H1 (cell line): ENCODE results near the gene ARID1B. TPM values are rescaled to one million over a fixed set of nuclear protein-coding genes. Genes with fewer than 3 reads are reported as not detected.

Source experiments
- CTCF ChIA-PET: fragments of 300-600 bp; sonication (Branson Sonifier 250); formaldehyde crosslinking; loops from one replicate; lab custom pipeline; 2021; ENCODE audit not compliant: partially characterized antibody; lab: Charles Lee
- POLR2A ChIA-PET: fragments of 300-600 bp; sonication (Branson Sonifier 250); formaldehyde crosslinking; loops from one replicate; lab custom pipeline; 2021; ENCODE audit warnings: inconsistent platforms; ENCODE audit not compliant: partially characterized antibody; lab: Charles Lee
- DNase-seq, 2 experiments: peaks; one replicate each; pipeline versions ENCODE4 v3.0.0 to v3.0.0-alpha.2; 2010 to 2022; ENCODE audit warnings: low spot score in 2 of 2, low read depth in 1 of 2, mixed read lengths in 1 of 2
- FAIRE-seq: peaks from 2 replicates; lab custom pipeline; 2011; peaks lifted over from hg19 to GRCh38; lab: Jason Lieb, UNC
- H2AFZ ChIP-seq: 2 replicates; pipeline ENCODE4 v1.8.1; 2012; ENCODE audit warnings: low read length, inconsistent platforms
- H2AK5ac ChIP-seq: 2 replicates; pipeline ENCODE4 v1.6.1; 2013; ENCODE audit warnings: low read depth, low read length
- H2BK120ac ChIP-seq: replicated peaks from 2 replicates; pipeline ENCODE3; 2013; ENCODE audit warnings: low read depth, low read length, inconsistent platforms
- H2BK12ac ChIP-seq: 2 replicates; pipeline ENCODE4 v1.6.1; 2013; ENCODE audit warnings: low read depth, low read length
- H2BK15ac ChIP-seq: 2 replicates; pipeline ENCODE4 v1.6.1; 2013; ENCODE audit warnings: low read length
- H2BK20ac ChIP-seq: 2 replicates; pipeline ENCODE4 v1.6.1; 2013; ENCODE audit warnings: low read length
- H2BK5ac ChIP-seq: 2 replicates; pipeline ENCODE4 v1.6.1; 2013; ENCODE audit warnings: low read depth, low read length
- H3K14ac ChIP-seq: 2 replicates; pipeline ENCODE4 v1.6.1; 2013; ENCODE audit warnings: inconsistent platforms; ENCODE audit not compliant: insufficient read length
- H3K18ac ChIP-seq: 2 replicates; pipeline ENCODE4 v1.6.1; 2013; ENCODE audit warnings: low read length; ENCODE audit errors: extremely low read depth
- H3K23ac ChIP-seq: 2 replicates; pipeline ENCODE4 v1.6.1; 2013; ENCODE audit warnings: inconsistent platforms; ENCODE audit not compliant: insufficient read length
- H3K23me2 ChIP-seq: 2 replicates; pipeline ENCODE4 v1.6.1; 2013; ENCODE audit warnings: low read depth, low read length
- H3K27ac ChIP-seq: 2 replicates; pipeline ENCODE4 v1.6.1; 2011; ENCODE audit warnings: low read depth, low read length, inconsistent platforms
- H3K27me3 ChIP-seq, 4 experiments: replicated peaks in 1 of 4; 1 replicate in 1 of 4; 2 replicates in 3 of 4; pipeline versions ENCODE4 v1.6.1 to v1.8.1; 2011 to 2013; ENCODE audit warnings: low read length in 3 of 4, mild to moderate bottlenecking in 3 of 4, inconsistent platforms in 2 of 4, mixed read lengths in 2 of 4, moderate library complexity in 1 of 4; ENCODE audit not compliant: control insufficient read depth in 3 of 4, insufficient read depth in 3 of 4; ENCODE audit errors: extremely low read depth in 1 of 4
- H3K36me3 ChIP-seq, 4 experiments: 2 replicates each; pipeline versions ENCODE4 v1.6.1 to v1.8.1; 2011 to 2013; ENCODE audit warnings: mild to moderate bottlenecking in 4 of 4, low read length in 3 of 4, moderate library complexity in 2 of 4, control low read depth in 1 of 4, inconsistent platforms in 1 of 4; ENCODE audit not compliant: insufficient read depth in 4 of 4, control insufficient read depth in 2 of 4
- H3K4ac ChIP-seq: replicated peaks from 2 replicates; pipeline ENCODE3; 2013; ENCODE audit warnings: low read length, low read depth, mixed read lengths, inconsistent platforms; ENCODE audit not compliant: insufficient read length
- H3K4me1 ChIP-seq, 4 experiments: replicated peaks in 1 of 4; 1 replicate in 1 of 4; 2 replicates in 3 of 4; pipeline versions ENCODE4 v1.6.1 to v1.8.1; 2011 to 2013; ENCODE audit warnings: low read length in 3 of 4, inconsistent platforms in 2 of 4, mixed read lengths in 1 of 4; ENCODE audit not compliant: insufficient read depth in 4 of 4, control insufficient read depth in 3 of 4
- H3K4me2 ChIP-seq, 2 experiments: 2 replicates each; pipeline versions ENCODE4 v1.6.1 to v1.8.1; 2011 to 2013; ENCODE audit warnings: low read depth in 2 of 2, low read length in 2 of 2, control low read depth in 1 of 2, inconsistent platforms in 1 of 2, mild to moderate bottlenecking in 1 of 2; ENCODE audit not compliant: insufficient read depth in 1 of 2
- H3K4me3 ChIP-seq, 4 experiments: fragments of 200-600, 300-600 bp in 1 of 4; sonication (generic), shearing (Covaris generic), sonication (Bioruptor Twin) in 1 of 4; 2 replicates each; pipeline versions ENCODE4 v1.5.1 to v1.8.1; 2011 to 2016; ENCODE audit warnings: low read length in 4 of 4, low read depth in 3 of 4, control low read depth in 2 of 4, inconsistent platforms in 2 of 4, mild to moderate bottlenecking in 2 of 4, mixed read lengths in 1 of 4, moderate library complexity in 1 of 4; ENCODE audit not compliant: insufficient read depth in 2 of 4; ENCODE audit errors: extremely low read depth in 1 of 4
- H3K56ac ChIP-seq: replicated peaks from 2 replicates; pipeline ENCODE3; 2013; ENCODE audit warnings: low read depth, mild to moderate bottlenecking, mixed read lengths, low read length, inconsistent platforms; ENCODE audit not compliant: insufficient read length
- H3K79me1 ChIP-seq: 2 replicates; pipeline ENCODE4 v1.6.1; 2013; ENCODE audit warnings: low read depth, low read length, control low read depth
- H3K79me2 ChIP-seq, 2 experiments: 2 replicates each; pipeline versions ENCODE4 v1.6.1 to v1.8.1; 2012 to 2013; ENCODE audit warnings: low read length in 2 of 2, mild to moderate bottlenecking in 2 of 2, inconsistent platforms in 1 of 2; ENCODE audit not compliant: insufficient read depth in 2 of 2, control insufficient read depth in 1 of 2
- H3K9ac ChIP-seq, 4 experiments: replicated peaks in 1 of 4; 1 replicate in 1 of 4; 2 replicates in 3 of 4; pipeline versions ENCODE4 v1.6.1 to v1.8.1; 2011 to 2013; ENCODE audit warnings: low read depth in 3 of 4, low read length in 3 of 4, control low read depth in 2 of 4, mild to moderate bottlenecking in 2 of 4, moderate library complexity in 2 of 4, inconsistent platforms in 1 of 4; ENCODE audit errors: extremely low read depth in 1 of 4
- H3K9me3 ChIP-seq, 2 experiments: 2 replicates each; pipeline versions ENCODE4 v1.6.1 to v1.8.1; 2012 to 2013; ENCODE audit warnings: mild to moderate bottlenecking in 2 of 2, moderate library complexity in 2 of 2, control low read depth in 1 of 2, inconsistent platforms in 1 of 2, low read depth in 1 of 2, low read length in 1 of 2, mixed read lengths in 1 of 2; ENCODE audit not compliant: insufficient read depth in 2 of 2
- H4K20me1 ChIP-seq, 2 experiments: replicated peaks in 1 of 2; 2 replicates each; pipeline versions ENCODE3 to v1.8.1; 2011 to 2013; ENCODE audit warnings: inconsistent platforms in 2 of 2, low read length in 2 of 2, mild to moderate bottlenecking in 1 of 2; ENCODE audit not compliant: insufficient read depth in 2 of 2, control insufficient read depth in 1 of 2
- H4K5ac ChIP-seq: 2 replicates; pipeline ENCODE4 v1.6.1; 2013; ENCODE audit warnings: low read length, low read depth, mixed read lengths, inconsistent platforms; ENCODE audit not compliant: insufficient read length
- H4K8ac ChIP-seq: 2 replicates; pipeline ENCODE4 v1.8.0; 2013; ENCODE audit warnings: mild to moderate bottlenecking, moderate library complexity, low read length, inconsistent platforms; ENCODE audit not compliant: insufficient read depth; ENCODE audit errors: extremely low read depth
- H4K91ac ChIP-seq: replicated peaks from 2 replicates; pipeline ENCODE3; 2013; ENCODE audit warnings: low read length, mixed read lengths, inconsistent platforms; ENCODE audit not compliant: insufficient read length
- CTCF ChIP-seq, 3 experiments: IDR thresholded peaks; 1 replicate in 2 of 3; 2 replicates in 1 of 3; pipeline versions ENCODE4 v1.5.1 to v1.6.1; 2011; ENCODE audit warnings: low read length in 3 of 3, mild to moderate bottlenecking in 3 of 3, inconsistent platforms in 2 of 3, low read depth in 1 of 3, moderate library complexity in 1 of 3; ENCODE audit not compliant: insufficient read depth in 1 of 3; ENCODE audit errors: control extremely low read depth in 1 of 3
- PHF8 ChIP-seq: fragments of 200-600 bp; sonication (generic); conservative IDR thresholded peaks from 2 replicates; pipeline ENCODE4 v1.7.1; 2012; ENCODE audit warnings: low read depth, mild to moderate bottlenecking, inconsistent platforms, low read length, moderate library complexity
- POLR2A ChIP-seq, 2 experiments: IDR thresholded peaks; 1 replicate in 1 of 2; 2 replicates in 1 of 2; pipeline ENCODE4 v1.6.1; 2011; ENCODE audit warnings: low read depth in 2 of 2, low read length in 2 of 2, mild to moderate bottlenecking in 2 of 2; ENCODE audit errors: control extremely low read depth in 1 of 2
- POLR2AphosphoS5 ChIP-seq: IDR thresholded peaks from 2 replicates; pipeline ENCODE4 v1.6.1; 2011; ENCODE audit warnings: low read depth, low read length
- RFX5 ChIP-seq: IDR thresholded peaks from 2 replicates; pipeline ENCODE4 v1.6.1; 2011; ENCODE audit warnings: low read depth, low read length, improper control_type of control experiment, borderline replicate concordance
- RXRA ChIP-seq: IDR thresholded peaks from 2 replicates; pipeline ENCODE4 v1.6.1; 2011; ENCODE audit warnings: low read depth, mild to moderate bottlenecking, low read length, moderate library complexity; ENCODE audit not compliant: insufficient read depth
- TEAD4 ChIP-seq: IDR thresholded peaks from 2 replicates; pipeline ENCODE4 v1.6.1; 2012; ENCODE audit warnings: low read depth, low read length, inconsistent platforms, mixed read lengths
- USF2 ChIP-seq: IDR thresholded peaks from 2 replicates; pipeline ENCODE4 v1.6.1; 2011; ENCODE audit warnings: low read length, improper control_type of control experiment
- WGBS, 2 experiments: shearing (Covaris generic) in 1 of 2; methylation state at CpG; one replicate each; pipeline versions ENCODE4 v1.1.6 to v1.1.7; 2013 to 2015; ENCODE audit warnings: low lambda C conversion rate in 2 of 2, mixed read lengths in 2 of 2, inconsistent platforms in 1 of 2, low coverage in 1 of 2, missing lambda C conversion rate in 1 of 2; ENCODE audit not compliant: insufficient replicate concordance in 2 of 2, insufficient coverage in 1 of 2, insufficient read length in 1 of 2; ENCODE audit errors: extremely low coverage in 1 of 2, missing lambda C conversion rate in 1 of 2; 5-methylcytosine and 5-hydroxymethylcytosine counted together
- polyA plus RNA-seq, 7 experiments: library from polyadenylated mRNA; depleted of rRNA in 3 of 7; stranded (reverse) in 5 of 7; unstranded in 2 of 7; fragments of >200 nt in 5 of 7; fragments of 200-250 nt in 2 of 7; gene quantifications; 1 replicate in 5 of 7; 2 replicates in 1 of 7; 4 replicates in 1 of 7; pipeline versions ENCODE4 v1.2.1 to v1.2.3, GENCODE V29; 2011 to 2013; ENCODE audit warnings: missing spikeins in 2 of 7, mixed read lengths in 2 of 7
- total RNA-seq: library from RNA; stranded (reverse); fragmentation: NEBNext Ultra II Directional; extraction: Animal tissue kit (Norgen Biotek cat#: 25700); gene quantifications from 2 replicates; pipeline ENCODE4 v1.2.1, GENCODE V29; 2021

The ARID1B gene
- total and polyA plus RNA-seq, 2 of the 8 experiments (the other 6 are each of a cell fraction or from before 2014, with no cell fraction given): 24.3 to 70.3 TPM

GRCh38 chr6:156994215-156995076 lies 217.3 kb downstream of the ARID1B start:
- H3K79me2 ChIP-seq: peaks cover 2 to 93% of the 10 kb centered on the region in 2 experiments; a peak in 3 of 4 replicates
- no peak overlapping the region for H3K4me3 ChIP-seq
- WGBS, 2 experiments: 88% methylated on average over 13 of the region's 13 CpGs; no CpG with 5 or more reads in 1 of the 2 experiments
- TF ChIP-seq TEAD4: no peak
- TF ChIP-seq USF2: no peak
- no peak for TF ChIP-seq PHF8
- TF ChIP-seq POLR2A (IDR thresholded peaks at IDR 0.05; ENCODE audit: control extremely low read depth in 1 of 2, low read depth in 2 of 2, low read length in 2 of 2): no peak
- TF ChIP-seq RXRA: no peak
- TF ChIP-seq RFX5: no peak
- no peak for TF ChIP-seq CTCF (IDR thresholded peaks at IDR 0.05; ENCODE audit: control extremely low read depth in 1 of 3, insufficient read depth in 1 of 3, low read depth in 1 of 3, low read length in 3 of 3)
- TF ChIP-seq POLR2AphosphoS5: no peak

More at GRCh38 chr6:156994215-156995076, 217.3 kb downstream of the ARID1B start:
- Histone ChIP-seq H2BK20ac (no peak overlapping the region), H3K18ac (no peak overlapping the region), H3K23me2 (no peaks in the 10 kb centered on the region), H3K36me3 (no peaks in the 10 kb centered on the region), H4K5ac (no peak overlapping the region), H3K79me1 (peaks cover 4% of the 10 kb centered on the region; the same call in 1 of the 2 replicates), H2AFZ (no peak overlapping the region), H2BK5ac (no peak overlapping the region), H3K4ac (no peak overlapping the region), H2BK15ac (no peak overlapping the region), H3K9me3 (no peaks in the 10 kb centered on the region), H2AK5ac (peak overlapping the region; percentile 65; the same call in 1 of the 2 replicates), H3K23ac (no peak overlapping the region), H2BK12ac (no peak overlapping the region), H4K91ac (no peak overlapping the region), H3K27ac (no peak overlapping the region), H3K4me2 (no peak overlapping the region), H3K9ac (no peak overlapping the region; a peak in 1 of 7 replicates), H3K4me1 (peaks cover 0 to 12% (median 4%) of the 10 kb centered on the region in 4 experiments; a peak in 4 of 7 replicates), H4K8ac (no peak overlapping the region), H3K56ac (no peak overlapping the region), H3K27me3 (no peaks in the 10 kb centered on the region), H3K14ac (no peak overlapping the region), H4K20me1 (peaks cover 0 to 6% of the 10 kb centered on the region in 2 experiments), H2BK120ac (no peak overlapping the region)
- CTCF ChIA-PET: interaction anchor here (1.5 kb wide), 2 partner anchors 11 to 16 kb away, joined by 3 read pairs; no protein-coding TSS in a partner anchor
- POLR2A ChIA-PET: interaction anchor here (1.6 kb wide), 1 partner anchor 28 kb away, joined by 5 read pairs; no protein-coding TSS in a partner anchor
- FAIRE-seq: no peak
- DNase-seq: no peak
